ENCODE results near the gene SLC22A23. TPM values are rescaled to one million over a fixed set of nuclear protein-coding genes. Genes with fewer than 3 reads are reported as not detected.

The SLC22A23 gene
- total RNA-seq, 1 donor from 2014 or later, result 3.6 TPM

DNA sequence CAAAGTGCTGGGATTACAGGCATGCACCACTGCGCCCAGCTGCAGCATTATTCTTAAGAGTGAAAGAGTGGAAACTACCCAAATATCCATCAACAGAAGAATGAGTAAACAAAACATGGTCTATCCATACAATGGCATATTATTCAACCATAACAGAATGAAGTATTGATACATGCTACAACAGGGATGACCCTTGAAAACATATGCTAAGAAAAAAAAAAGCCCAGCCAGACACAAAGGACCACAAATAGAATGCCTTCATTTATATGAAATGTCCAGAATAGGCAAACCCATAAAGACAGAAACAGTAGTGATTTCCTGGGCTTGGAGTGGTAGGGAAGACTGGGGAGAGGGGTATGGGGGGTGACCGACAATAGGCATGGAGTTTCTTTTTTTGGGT, 236.5 kb downstream of the SLC22A23 start:
- no peak for DNase-seq (ENCODE audit: low read depth)
- Histone ChIP-seq H3K4me3 (ENCODE audit: low read depth, low read length) (no peak overlapping the region), H3K27me3 (ENCODE audit: control insufficient read depth, insufficient read depth, low read length) (no peaks in the 10 kb centered on the region), H3K36me3 (ENCODE audit: control insufficient read depth, insufficient read depth, low read length) (no peaks in the 10 kb centered on the region)
- no peak for TF ChIP-seq CTCF (IDR thresholded peaks at IDR 0.05; ENCODE audit: insufficient read depth, low read length, poor library complexity, severe bottlenecking)

Other genes starting within 250 kb of the SLC22A23 start
- 287 and 316 TPM in 2 replicates for gene TUBB2B, start 229.4 kb downstream of the SLC22A23 start, total RNA-seq
- 14.6 and 26.5 TPM in 2 replicates for gene PSMG4, start 198.1 kb downstream of the SLC22A23 start, total RNA-seq